Effector memory CD4-positive, alpha-beta T cell (primary cell): Measurements from ENCODE around the gene B4GALNT1.
"Not testable (repeated sequence)": the region's sequence is repeated elsewhere in the genome, so short reads cannot be mapped to it uniquely, and the experiment has no call there.

Source experiments
- DNase-seq, 3 donors: peaks; one replicate each; pipeline ENCODE4 v3.0.0-alpha.2; 2020
- H3K27ac ChIP-seq: 2 replicates; pipeline ENCODE4 v1.7.0; 2013; ENCODE audit warnings: mild to moderate bottlenecking, low read length, moderate library complexity; ENCODE audit not compliant: insufficient read depth, poor library complexity, severe bottlenecking
- H3K27me3 ChIP-seq: replicated peaks from 2 replicates; pipeline ENCODE4 v1.7.0; 2013; ENCODE audit warnings: mild to moderate bottlenecking, low read length; ENCODE audit not compliant: insufficient read depth, control insufficient read depth, poor library complexity, severe bottlenecking
- H3K36me3 ChIP-seq: 2 replicates; pipeline ENCODE4 v1.7.0; 2013; ENCODE audit warnings: mild to moderate bottlenecking, low read length, moderate library complexity; ENCODE audit not compliant: control insufficient read depth, insufficient read depth
- H3K4me1 ChIP-seq: 2 replicates; pipeline ENCODE4 v1.7.0; 2013; ENCODE audit warnings: low read length, mild to moderate bottlenecking; ENCODE audit not compliant: control insufficient read depth, insufficient read depth, poor library complexity, severe bottlenecking
- H3K4me3 ChIP-seq: 2 replicates; pipeline ENCODE4 v1.7.0; 2013; ENCODE audit warnings: low read length, low read depth, mild to moderate bottlenecking; ENCODE audit not compliant: insufficient read depth, poor library complexity, severe bottlenecking
- H3K9me3 ChIP-seq: 2 replicates; pipeline ENCODE4 v1.7.0; 2013; ENCODE audit warnings: mild to moderate bottlenecking, low read length, moderate library complexity; ENCODE audit not compliant: control insufficient read depth

B4GALNT1 gene

DNA sequence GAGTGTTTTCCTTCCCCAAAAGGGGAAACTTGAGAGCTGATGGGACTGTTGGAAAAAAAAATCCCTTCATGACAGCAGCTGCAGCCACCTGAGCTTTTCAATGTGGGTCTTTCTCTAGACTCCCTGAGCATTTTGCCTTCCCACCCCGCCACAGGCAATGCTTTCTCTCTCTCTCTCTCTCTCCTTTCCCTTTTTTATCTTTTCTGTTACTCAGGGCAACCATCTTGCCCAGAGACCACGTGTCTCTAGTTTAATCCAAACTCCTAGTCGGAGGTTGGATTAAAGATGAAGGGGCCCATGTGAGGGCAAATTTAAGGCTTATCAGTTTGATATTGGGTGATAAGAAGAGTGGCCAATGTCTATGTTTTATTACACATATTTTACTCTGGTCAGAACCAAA lies 25.9 kb upstream of the B4GALNT1 start:
- H3K9me3 ChIP-seq = no peaks in the 10 kb centered on the region
- no peaks in the 10 kb centered on the region for H3K4me1 ChIP-seq
- no peak overlapping the region for H3K4me3 ChIP-seq
- H3K27me3 ChIP-seq = no peaks in the 10 kb centered on the region
- DNase-seq = no peak
- no peak overlapping the region for H3K27ac ChIP-seq
- H3K36me3 ChIP-seq = no peaks in the 10 kb centered on the region

- Histone ChIP-seq H3K27me3 (no peaks in the 10 kb centered on the region), H3K4me3 (no peak overlapping the region), H3K4me1 (no peaks in the 10 kb centered on the region), H3K36me3 (no peaks in the 10 kb centered on the region), H3K27ac (no peak overlapping the region), H3K9me3 (no peaks in the 10 kb centered on the region)
- no peak for DNase-seq
Measured at GRCh38 chr12:57657744-57658143, 24.7 kb upstream of the B4GALNT1 start.

DNA sequence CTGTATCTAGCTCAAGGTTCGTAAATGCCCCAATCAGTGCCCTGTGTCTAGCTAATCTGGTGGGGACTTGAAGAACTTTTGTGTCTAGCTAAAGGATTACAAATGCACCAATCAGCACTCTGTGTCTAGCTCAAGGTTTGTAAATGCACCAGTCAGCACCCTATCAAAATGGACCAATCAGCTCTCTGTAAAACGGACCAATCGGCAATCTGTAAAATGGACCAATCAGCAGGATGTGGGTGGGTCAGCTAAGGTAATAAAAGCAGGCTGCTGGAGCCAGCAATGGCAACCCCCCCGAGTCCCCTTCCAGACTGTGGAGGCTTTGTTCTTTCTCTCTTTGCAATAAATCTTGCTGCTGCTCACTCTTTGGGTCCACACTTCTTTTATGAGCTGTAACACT lies 23.4 kb upstream of the B4GALNT1 start:
- DNase-seq, H3K4me1 ChIP-seq, H3K36me3 ChIP-seq, H3K4me3 ChIP-seq, H3K27me3 ChIP-seq, H3K27ac ChIP-seq, H3K9me3 ChIP-seq: not testable (repeated sequence)

DNA sequence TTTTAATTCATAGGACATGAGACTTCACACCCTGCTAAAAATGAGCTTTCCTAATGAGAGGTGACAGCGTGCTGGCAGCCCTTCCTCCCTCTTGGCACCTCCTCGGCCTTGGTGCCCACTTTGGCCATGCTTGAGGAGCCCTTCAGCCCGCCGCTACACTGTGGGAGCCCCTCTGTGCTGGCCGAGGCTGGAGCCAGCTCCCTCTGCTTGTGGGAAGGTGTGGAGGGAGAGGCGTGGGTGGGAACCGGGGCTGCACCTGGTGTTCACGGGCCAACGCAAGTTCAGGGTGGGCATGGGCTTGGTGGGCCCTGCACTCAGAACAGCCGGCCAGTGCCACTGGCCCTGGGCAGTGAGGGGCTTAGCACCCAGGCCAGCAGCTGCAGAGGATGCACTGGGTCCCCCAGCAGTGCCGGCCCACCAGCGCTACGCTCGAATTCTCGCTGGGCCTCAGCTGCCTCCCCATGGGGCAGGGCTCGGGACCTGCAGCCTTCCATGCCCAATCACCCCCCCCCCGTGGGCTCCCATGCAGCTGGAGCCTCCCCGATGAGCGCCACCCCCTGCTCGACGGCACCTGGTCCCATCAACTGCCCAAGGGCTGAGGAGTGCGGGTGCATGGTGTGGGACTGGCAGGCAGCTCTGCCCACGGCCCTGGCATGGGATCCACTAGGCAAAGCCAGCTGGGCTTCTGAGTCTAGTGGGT lies 22.7 kb upstream of the B4GALNT1 start:
- Histone ChIP-seq H3K27ac (no peak overlapping the region), H3K27me3 (no peaks in the 10 kb centered on the region), H3K9me3 (no peaks in the 10 kb centered on the region), H3K36me3 (no peaks in the 10 kb centered on the region), H3K4me3 (no peak overlapping the region), H3K4me1 (no peaks in the 10 kb centered on the region)
- DNase-seq = no peak

- DNase-seq = no peak
- no peaks in the 10 kb centered on the region for H3K27me3 ChIP-seq
- H3K4me3 ChIP-seq = no peak overlapping the region
- no peaks in the 10 kb centered on the region for H3K4me1 ChIP-seq
- H3K9me3 ChIP-seq = no peaks in the 10 kb centered on the region
- no peaks in the 10 kb centered on the region for H3K36me3 ChIP-seq
- no peak overlapping the region for H3K27ac ChIP-seq
Measured at GRCh38 chr12:57654042-57654441, 21.0 kb upstream of the B4GALNT1 start.

DNA sequence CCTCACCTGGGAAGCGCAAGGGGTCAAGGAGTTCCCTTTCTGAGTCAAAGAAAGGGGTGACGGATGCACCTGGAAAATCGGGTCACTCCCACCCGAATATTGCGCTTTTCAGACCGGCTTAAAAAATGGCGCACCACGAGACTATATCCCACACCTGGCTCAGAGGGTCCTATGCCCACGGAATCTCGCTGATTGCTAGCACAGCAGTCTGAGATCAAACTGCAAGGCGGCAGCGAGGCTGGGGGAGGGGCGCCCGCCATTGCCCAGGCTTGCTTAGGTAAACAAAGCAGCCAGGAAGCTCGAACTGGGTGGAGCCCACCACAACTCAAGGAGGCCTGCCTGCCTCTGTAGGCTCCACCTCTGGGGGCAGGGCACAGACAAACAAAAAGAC lies 13.7 kb upstream of the B4GALNT1 start:
- not testable (repeated sequence) for H3K4me3 ChIP-seq, H3K9me3 ChIP-seq, H3K27ac ChIP-seq, H3K36me3 ChIP-seq, H3K27me3 ChIP-seq, DNase-seq, H3K4me1 ChIP-seq

GRCh38 chr12:57645990-57646658 lies 13.1 kb upstream of the B4GALNT1 start:
- not testable (repeated sequence) for H3K36me3 ChIP-seq, H3K27ac ChIP-seq, DNase-seq, H3K27me3 ChIP-seq, H3K4me1 ChIP-seq, H3K9me3 ChIP-seq, H3K4me3 ChIP-seq

- H3K4me1 ChIP-seq = no peaks in the 10 kb centered on the region
- H3K27ac ChIP-seq = no peak overlapping the region
- H3K4me3 ChIP-seq = no peak overlapping the region
- DNase-seq = no peak
- H3K9me3 ChIP-seq = no peaks in the 10 kb centered on the region
- no peaks in the 10 kb centered on the region for H3K36me3 ChIP-seq
- no peaks in the 10 kb centered on the region for H3K27me3 ChIP-seq
Measured at GRCh38 chr12:57641699-57642442, 8.9 kb upstream of the B4GALNT1 start.

DNA sequence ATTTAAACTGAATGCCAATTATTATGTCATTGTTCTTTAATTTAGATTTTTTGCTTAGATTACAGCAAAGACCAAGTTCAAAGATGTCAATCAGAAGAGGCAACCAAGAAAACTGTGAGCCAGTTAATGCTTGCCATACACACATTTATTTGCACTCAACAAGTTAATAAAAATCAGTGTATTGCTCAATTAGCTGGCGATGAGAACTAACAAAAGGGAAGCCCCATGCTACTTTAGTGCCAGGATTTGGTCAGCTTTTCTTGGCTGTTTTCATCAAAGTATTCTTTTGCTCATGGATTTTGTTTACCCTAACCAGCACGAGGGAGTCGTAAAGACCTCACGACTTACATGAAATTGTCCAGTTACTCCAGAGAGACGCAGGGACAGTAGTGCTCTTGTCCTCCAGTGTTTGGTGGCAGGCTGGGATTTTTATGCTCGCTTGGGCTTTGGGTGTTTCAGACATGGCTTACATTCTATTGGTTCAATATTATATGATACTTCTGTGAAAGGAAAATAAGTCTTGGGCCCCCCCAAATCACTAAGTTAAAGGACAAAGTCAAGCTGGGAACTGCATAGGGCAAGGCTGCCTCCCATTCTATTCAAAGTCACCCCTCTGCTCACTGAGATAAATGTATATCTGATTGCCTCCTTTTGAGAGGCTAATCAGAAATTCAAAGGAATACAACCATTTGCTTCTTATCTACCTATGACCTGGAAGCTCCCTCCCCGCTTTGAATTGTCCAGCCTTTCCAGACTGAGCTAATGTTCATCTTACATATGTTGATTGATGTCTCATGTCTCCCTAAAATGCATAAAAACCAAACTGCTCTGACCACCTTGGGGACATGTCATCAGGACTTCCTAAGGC lies 7.4 kb upstream of the B4GALNT1 start:
- Histone ChIP-seq H3K27ac (no peak overlapping the region), H3K36me3 (no peaks in the 10 kb centered on the region)
- no peak for DNase-seq

More for the DNA sequence above, 7.4 kb upstream of the B4GALNT1 start:
- Histone ChIP-seq H3K4me3 (no peak overlapping the region), H3K4me1 (no peaks in the 10 kb centered on the region), H3K9me3 (no peaks in the 10 kb centered on the region), H3K27me3 (no peaks in the 10 kb centered on the region)
